ENCODE data around the gene MAMLD1. TPM values are rescaled to one million over a fixed set of nuclear protein-coding genes. Genes with fewer than 3 reads are reported as not detected.
A peak's percentile ranks its signal among the peaks of the same experiment; 100 is the strongest.

Gene MAMLD1
- total and polyA plus RNA-seq, 12 donors: 1.4 to 11.2 (median 6.5) TPM

DNA sequence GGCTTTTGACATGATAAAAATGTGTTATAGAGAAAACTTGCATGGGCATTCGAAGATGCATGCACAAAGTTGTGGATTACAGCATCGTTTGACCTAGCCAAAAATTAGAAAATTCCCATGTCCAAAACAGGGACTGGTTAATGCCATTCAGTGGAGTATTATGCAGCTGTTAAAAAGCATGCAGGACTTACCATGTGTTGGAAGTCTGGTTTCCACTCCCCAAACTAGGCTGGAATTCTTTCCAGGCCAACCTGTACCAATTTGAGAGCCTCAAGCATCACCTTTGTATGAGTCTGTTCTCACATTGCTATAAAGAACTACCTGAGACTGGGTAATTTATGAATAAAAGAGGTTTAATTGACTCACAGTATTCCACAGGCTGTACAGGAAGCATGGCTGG lies 159.4 kb downstream of the MAMLD1 start:
- Histone ChIP-seq H3K4me3 (no peak overlapping the region), H3K27ac (no peak overlapping the region), H3K27me3 (no peaks in the 10 kb centered on the region), H3K9me3 (replicated peaks in 1 of 3) (no peaks in the 10 kb centered on the region), H3K4me1 (replicated peaks in 1 of 2) (no peaks in the 10 kb centered on the region), H3K36me3 (replicated peaks in 1 of 2) (no peaks in the 10 kb centered on the region)
- WGBS, 4 donors: 74 to 91% (median 79%) methylated on average over 2 of the region's 2 CpGs
- intact Hi-C loops (cut with DNase I): no loop called here
- no peak for DNase-seq
- TF ChIP-seq POLR2A (IDR thresholded peaks at IDR 0.05) (no peak), CTCF (IDR thresholded peaks at IDR 0.05) (no peak)

GRCh38 chrX:150525061-150525919 lies 162.2 kb downstream of the MAMLD1 start:
- Histone ChIP-seq H3K36me3 (replicated peaks in 1 of 2) (no peaks in the 10 kb centered on the region), H3K9me3 (replicated peaks in 1 of 3) (no peaks in the 10 kb centered on the region), H3K27ac (no peak overlapping the region), H3K27me3 (no peaks in the 10 kb centered on the region), H3K4me3 (no peak overlapping the region), H3K4me1 (replicated peaks in 1 of 2) (no peaks in the 10 kb centered on the region)
- WGBS, 4 donors: 70 to 85% (median 75%) methylated on average over 1 to 10 of the region's 10 CpGs
- DNase-seq: peak; percentile 36 to 85 (median 66)
- intact Hi-C loops (cut with DNase I): no loop called here
- TF ChIP-seq CTCF (IDR thresholded peaks at IDR 0.05) (no peak), POLR2A (IDR thresholded peaks at IDR 0.05) (no peak)

- 64 to 82% (median 76%) methylated on average over 5 to 7 of the region's 7 CpGs for WGBS, 4 donors
- TF ChIP-seq POLR2A (IDR thresholded peaks at IDR 0.05) (no peak), CTCF (IDR thresholded peaks at IDR 0.05) (no peak)
- intact Hi-C loops (cut with DNase I): no loop called here
- H3K4me3 ChIP-seq: no peak overlapping the region
- no peak overlapping the region for H3K27ac ChIP-seq
- H3K27me3 ChIP-seq: no peaks in the 10 kb centered on the region
- H3K36me3 ChIP-seq (replicated peaks in 1 of 2): no peaks in the 10 kb centered on the region
- H3K4me1 ChIP-seq (replicated peaks in 1 of 2): no peaks in the 10 kb centered on the region
- DNase-seq: no peak
- no peaks in the 10 kb centered on the region for H3K9me3 ChIP-seq (replicated peaks in 1 of 3)
These were observed 163.6 kb downstream of the MAMLD1 start for GRCh38 chrX:150526692-150527091.

DNA sequence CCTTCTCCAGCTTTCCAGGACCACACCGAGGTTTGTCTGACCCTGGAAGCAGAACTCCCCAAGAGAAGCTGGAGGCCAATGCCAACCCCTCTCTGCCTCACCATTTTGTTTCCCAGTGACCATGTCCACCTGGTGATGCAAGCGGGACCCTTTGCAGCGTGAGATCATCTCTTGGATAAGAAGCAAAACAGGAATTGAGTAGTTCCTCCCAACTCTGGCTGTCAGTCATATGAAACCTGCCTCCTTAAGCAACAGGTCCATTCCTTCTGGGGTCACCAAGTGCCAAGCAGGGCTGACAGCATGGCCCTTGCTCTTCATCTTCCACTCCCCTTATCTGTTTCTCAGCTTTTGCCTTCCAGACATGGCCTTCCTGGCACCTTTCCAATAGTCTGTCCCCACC lies 164.0 kb downstream of the MAMLD1 start:
- H3K9me3 ChIP-seq (replicated peaks in 1 of 3): no peaks in the 10 kb centered on the region
- H3K36me3 ChIP-seq (replicated peaks in 1 of 2): no peaks in the 10 kb centered on the region
- intact Hi-C loops (cut with DNase I): no loop called here
- no peaks in the 10 kb centered on the region for H3K4me1 ChIP-seq (replicated peaks in 1 of 2)
- DNase-seq: no peak
- H3K27ac ChIP-seq: no peak overlapping the region
- TF ChIP-seq CTCF (IDR thresholded peaks at IDR 0.05) (no peak), POLR2A (IDR thresholded peaks at IDR 0.05) (no peak)
- 70 to 92% (median 81%) methylated on average over 3 of the region's 3 CpGs for WGBS, 4 donors
- no peaks in the 10 kb centered on the region for H3K27me3 ChIP-seq
- H3K4me3 ChIP-seq: no peak overlapping the region
